H1 (cell line): ENCODE data around the gene BARX1. TPM values are rescaled to one million over a fixed set of nuclear protein-coding genes. Genes with fewer than 3 reads are reported as not detected.

ENCODE experiments used
- CTCF ChIA-PET: fragments of 300-600 bp; sonication (Branson Sonifier 250); formaldehyde crosslinking; loops from one replicate; lab custom pipeline; 2021; ENCODE audit not compliant: partially characterized antibody; lab: Charles Lee
- POLR2A ChIA-PET: fragments of 300-600 bp; sonication (Branson Sonifier 250); formaldehyde crosslinking; loops from one replicate; lab custom pipeline; 2021; ENCODE audit warnings: inconsistent platforms; ENCODE audit not compliant: partially characterized antibody; lab: Charles Lee
- DNase-seq, 2 experiments: peaks; one replicate each; pipeline versions ENCODE4 v3.0.0 to v3.0.0-alpha.2; 2010 to 2022; ENCODE audit warnings: low spot score in 2 of 2, low read depth in 1 of 2, mixed read lengths in 1 of 2
- FAIRE-seq: peaks from 2 replicates; lab custom pipeline; 2011; peaks lifted over from hg19 to GRCh38; lab: Jason Lieb, UNC
- H2AFZ ChIP-seq: 2 replicates; pipeline ENCODE4 v1.8.1; 2012; ENCODE audit warnings: low read length, inconsistent platforms
- H2AK5ac ChIP-seq: 2 replicates; pipeline ENCODE4 v1.6.1; 2013; ENCODE audit warnings: low read depth, low read length
- H2BK120ac ChIP-seq: replicated peaks from 2 replicates; pipeline ENCODE3; 2013; ENCODE audit warnings: low read depth, low read length, inconsistent platforms
- H2BK12ac ChIP-seq: 2 replicates; pipeline ENCODE4 v1.6.1; 2013; ENCODE audit warnings: low read depth, low read length
- H2BK15ac ChIP-seq: 2 replicates; pipeline ENCODE4 v1.6.1; 2013; ENCODE audit warnings: low read length
- H2BK20ac ChIP-seq: 2 replicates; pipeline ENCODE4 v1.6.1; 2013; ENCODE audit warnings: low read length
- H2BK5ac ChIP-seq: 2 replicates; pipeline ENCODE4 v1.6.1; 2013; ENCODE audit warnings: low read depth, low read length
- H3K14ac ChIP-seq: 2 replicates; pipeline ENCODE4 v1.6.1; 2013; ENCODE audit warnings: inconsistent platforms; ENCODE audit not compliant: insufficient read length
- H3K18ac ChIP-seq: 2 replicates; pipeline ENCODE4 v1.6.1; 2013; ENCODE audit warnings: low read length; ENCODE audit errors: extremely low read depth
- H3K23ac ChIP-seq: 2 replicates; pipeline ENCODE4 v1.6.1; 2013; ENCODE audit warnings: inconsistent platforms; ENCODE audit not compliant: insufficient read length
- H3K23me2 ChIP-seq: 2 replicates; pipeline ENCODE4 v1.6.1; 2013; ENCODE audit warnings: low read depth, low read length
- H3K27ac ChIP-seq: 2 replicates; pipeline ENCODE4 v1.6.1; 2011; ENCODE audit warnings: low read depth, low read length, inconsistent platforms
- H3K27me3 ChIP-seq, 4 experiments: replicated peaks in 1 of 4; 1 replicate in 1 of 4; 2 replicates in 3 of 4; pipeline versions ENCODE4 v1.6.1 to v1.8.1; 2011 to 2013; ENCODE audit warnings: low read length in 3 of 4, mild to moderate bottlenecking in 3 of 4, inconsistent platforms in 2 of 4, mixed read lengths in 2 of 4, moderate library complexity in 1 of 4; ENCODE audit not compliant: control insufficient read depth in 3 of 4, insufficient read depth in 3 of 4; ENCODE audit errors: extremely low read depth in 1 of 4
- H3K36me3 ChIP-seq, 4 experiments: 2 replicates each; pipeline versions ENCODE4 v1.6.1 to v1.8.1; 2011 to 2013; ENCODE audit warnings: mild to moderate bottlenecking in 4 of 4, low read length in 3 of 4, moderate library complexity in 2 of 4, control low read depth in 1 of 4, inconsistent platforms in 1 of 4; ENCODE audit not compliant: insufficient read depth in 4 of 4, control insufficient read depth in 2 of 4
- H3K4ac ChIP-seq: replicated peaks from 2 replicates; pipeline ENCODE3; 2013; ENCODE audit warnings: low read length, low read depth, mixed read lengths, inconsistent platforms; ENCODE audit not compliant: insufficient read length
- H3K4me1 ChIP-seq, 4 experiments: replicated peaks in 1 of 4; 1 replicate in 1 of 4; 2 replicates in 3 of 4; pipeline versions ENCODE4 v1.6.1 to v1.8.1; 2011 to 2013; ENCODE audit warnings: low read length in 3 of 4, inconsistent platforms in 2 of 4, mixed read lengths in 1 of 4; ENCODE audit not compliant: insufficient read depth in 4 of 4, control insufficient read depth in 3 of 4
- H3K4me2 ChIP-seq, 2 experiments: 2 replicates each; pipeline versions ENCODE4 v1.6.1 to v1.8.1; 2011 to 2013; ENCODE audit warnings: low read depth in 2 of 2, low read length in 2 of 2, control low read depth in 1 of 2, inconsistent platforms in 1 of 2, mild to moderate bottlenecking in 1 of 2; ENCODE audit not compliant: insufficient read depth in 1 of 2
- H3K4me3 ChIP-seq, 4 experiments: fragments of 200-600, 300-600 bp in 1 of 4; sonication (generic), shearing (Covaris generic), sonication (Bioruptor Twin) in 1 of 4; 2 replicates each; pipeline versions ENCODE4 v1.5.1 to v1.8.1; 2011 to 2016; ENCODE audit warnings: low read length in 4 of 4, low read depth in 3 of 4, control low read depth in 2 of 4, inconsistent platforms in 2 of 4, mild to moderate bottlenecking in 2 of 4, mixed read lengths in 1 of 4, moderate library complexity in 1 of 4; ENCODE audit not compliant: insufficient read depth in 2 of 4; ENCODE audit errors: extremely low read depth in 1 of 4
- H3K56ac ChIP-seq: replicated peaks from 2 replicates; pipeline ENCODE3; 2013; ENCODE audit warnings: low read depth, mild to moderate bottlenecking, mixed read lengths, low read length, inconsistent platforms; ENCODE audit not compliant: insufficient read length
- H3K79me1 ChIP-seq: 2 replicates; pipeline ENCODE4 v1.6.1; 2013; ENCODE audit warnings: low read depth, low read length, control low read depth
- H3K79me2 ChIP-seq, 2 experiments: 2 replicates each; pipeline versions ENCODE4 v1.6.1 to v1.8.1; 2012 to 2013; ENCODE audit warnings: low read length in 2 of 2, mild to moderate bottlenecking in 2 of 2, inconsistent platforms in 1 of 2; ENCODE audit not compliant: insufficient read depth in 2 of 2, control insufficient read depth in 1 of 2
- H3K9ac ChIP-seq, 4 experiments: replicated peaks in 1 of 4; 1 replicate in 1 of 4; 2 replicates in 3 of 4; pipeline versions ENCODE4 v1.6.1 to v1.8.1; 2011 to 2013; ENCODE audit warnings: low read depth in 3 of 4, low read length in 3 of 4, control low read depth in 2 of 4, mild to moderate bottlenecking in 2 of 4, moderate library complexity in 2 of 4, inconsistent platforms in 1 of 4; ENCODE audit errors: extremely low read depth in 1 of 4
- H3K9me3 ChIP-seq, 2 experiments: 2 replicates each; pipeline versions ENCODE4 v1.6.1 to v1.8.1; 2012 to 2013; ENCODE audit warnings: mild to moderate bottlenecking in 2 of 2, moderate library complexity in 2 of 2, control low read depth in 1 of 2, inconsistent platforms in 1 of 2, low read depth in 1 of 2, low read length in 1 of 2, mixed read lengths in 1 of 2; ENCODE audit not compliant: insufficient read depth in 2 of 2
- H4K20me1 ChIP-seq, 2 experiments: replicated peaks in 1 of 2; 2 replicates each; pipeline versions ENCODE3 to v1.8.1; 2011 to 2013; ENCODE audit warnings: inconsistent platforms in 2 of 2, low read length in 2 of 2, mild to moderate bottlenecking in 1 of 2; ENCODE audit not compliant: insufficient read depth in 2 of 2, control insufficient read depth in 1 of 2
- H4K5ac ChIP-seq: 2 replicates; pipeline ENCODE4 v1.6.1; 2013; ENCODE audit warnings: low read length, low read depth, mixed read lengths, inconsistent platforms; ENCODE audit not compliant: insufficient read length
- H4K8ac ChIP-seq: 2 replicates; pipeline ENCODE4 v1.8.0; 2013; ENCODE audit warnings: mild to moderate bottlenecking, moderate library complexity, low read length, inconsistent platforms; ENCODE audit not compliant: insufficient read depth; ENCODE audit errors: extremely low read depth
- H4K91ac ChIP-seq: replicated peaks from 2 replicates; pipeline ENCODE3; 2013; ENCODE audit warnings: low read length, mixed read lengths, inconsistent platforms; ENCODE audit not compliant: insufficient read length
- HDAC6 ChIP-seq: IDR thresholded peaks from one replicate; pipeline ENCODE4 v1.7.1; 2012; ENCODE audit warnings: low read depth, mild to moderate bottlenecking, inconsistent platforms, low read length, moderate library complexity
- POLR2AphosphoS5 ChIP-seq: IDR thresholded peaks from 2 replicates; pipeline ENCODE4 v1.6.1; 2011; ENCODE audit warnings: low read depth, low read length
- POU5F1 ChIP-seq: IDR thresholded peaks from 2 replicates; pipeline ENCODE4 v1.6.1; 2011; ENCODE audit warnings: low read depth, mild to moderate bottlenecking, low read length, moderate library complexity
- RAD21 ChIP-seq, 2 experiments: IDR thresholded peaks in 1 of 2; conservative IDR thresholded peaks in 1 of 2; 2 replicates each; pipeline ENCODE4 v1.6.1; 2011; ENCODE audit warnings: low read depth in 2 of 2, low read length in 2 of 2, improper control_type of control experiment in 1 of 2, inconsistent platforms in 1 of 2, mild to moderate bottlenecking in 1 of 2, moderate library complexity in 1 of 2
- SIX5 ChIP-seq: IDR thresholded peaks from 2 replicates; pipeline ENCODE4 v1.6.1; 2011; ENCODE audit warnings: mild to moderate bottlenecking, low read depth, low read length
- SP2 ChIP-seq: IDR thresholded peaks from 2 replicates; pipeline ENCODE4 v1.6.1; 2012; ENCODE audit warnings: mild to moderate bottlenecking, low read length, inconsistent platforms
- SP4 ChIP-seq: IDR thresholded peaks from 2 replicates; pipeline ENCODE4 v1.6.1; 2012; ENCODE audit warnings: low read length, inconsistent platforms
- TCF12 ChIP-seq: IDR thresholded peaks from 2 replicates; pipeline ENCODE4 v1.6.1; 2011; ENCODE audit warnings: low read depth, mild to moderate bottlenecking, low read length
- ZNF274 ChIP-seq: IDR thresholded peaks from 2 replicates; pipeline ENCODE4 v1.7.0; 2012; ENCODE audit warnings: low read length, borderline replicate concordance; ENCODE audit errors: extremely low read depth
- polyA plus RNA-seq, 7 experiments: library from polyadenylated mRNA; depleted of rRNA in 3 of 7; stranded (reverse) in 5 of 7; unstranded in 2 of 7; fragments of >200 nt in 5 of 7; fragments of 200-250 nt in 2 of 7; gene quantifications; 1 replicate in 5 of 7; 2 replicates in 1 of 7; 4 replicates in 1 of 7; pipeline versions ENCODE4 v1.2.1 to v1.2.3, GENCODE V29; 2011 to 2013; ENCODE audit warnings: missing spikeins in 2 of 7, mixed read lengths in 2 of 7
- total RNA-seq: library from RNA; stranded (reverse); fragmentation: NEBNext Ultra II Directional; extraction: Animal tissue kit (Norgen Biotek cat#: 25700); gene quantifications from 2 replicates; pipeline ENCODE4 v1.2.1, GENCODE V29; 2021
- TF ChIP-seq, protein P1 (sequence below): IDR thresholded peaks from 2 replicates; pipeline ENCODE4 v1.6.1; 2012; ENCODE audit warnings: inconsistent platforms
- TF ChIP-seq, protein P2 (sequence below), 3 experiments: IDR thresholded peaks; 1 replicate in 2 of 3; 2 replicates in 1 of 3; pipeline versions ENCODE4 v1.5.1 to v1.6.1; 2011; ENCODE audit warnings: low read length in 3 of 3, mild to moderate bottlenecking in 3 of 3, inconsistent platforms in 2 of 3, low read depth in 1 of 3, moderate library complexity in 1 of 3; ENCODE audit not compliant: insufficient read depth in 1 of 3; ENCODE audit errors: control extremely low read depth in 1 of 3

Gene BARX1
- total and polyA plus RNA-seq, 2 of the 8 experiments (the other 6 are each of a cell fraction or from before 2014, with no cell fraction given): 0.79 to 2.6 TPM

DNA sequence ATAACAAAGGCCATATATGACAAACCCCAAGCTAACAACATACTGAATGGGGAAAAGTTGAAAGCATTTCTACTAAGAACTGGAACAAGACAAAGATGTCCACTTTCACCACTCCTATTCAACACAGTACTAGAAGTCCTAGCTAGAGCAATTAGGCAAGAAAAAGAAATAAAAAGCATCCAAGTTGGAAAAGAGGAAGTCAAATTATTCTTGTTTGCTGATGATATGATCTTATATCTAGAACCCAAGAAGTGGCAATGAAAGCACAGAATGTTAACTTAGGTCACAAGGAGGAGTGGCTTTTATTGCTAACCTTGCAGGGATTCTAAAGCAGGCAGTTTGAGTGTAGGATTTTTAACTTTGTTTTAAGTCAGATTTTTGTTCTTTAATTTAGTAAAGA lies 35.3 kb upstream of the BARX1 start:
- no peak overlapping the region for H3K4me2 ChIP-seq
- ChIA-PET CTCF (interaction anchor here (1.5 to 2.0 kb wide), 2 partner anchors 9 to 12 kb away, joined by 5 to 7 read pairs; no protein-coding TSS in a partner anchor), POLR2A (no interaction called here)
- no peak overlapping the region for H2BK20ac ChIP-seq
- no peak overlapping the region for H4K8ac ChIP-seq
- H3K27ac ChIP-seq: no peak overlapping the region
- H3K4me1 ChIP-seq: no peaks in the 10 kb centered on the region
- H3K56ac ChIP-seq: no peak overlapping the region
- no peak overlapping the region for H4K5ac ChIP-seq
- H2BK120ac ChIP-seq: no peak overlapping the region
- H3K9me3 ChIP-seq: no peaks in the 10 kb centered on the region
- H2AFZ ChIP-seq: no peak overlapping the region
- H3K18ac ChIP-seq: no peak overlapping the region
- H4K20me1 ChIP-seq: no peaks in the 10 kb centered on the region
- H2AK5ac ChIP-seq: no peak overlapping the region
- H3K79me1 ChIP-seq: no peaks in the 10 kb centered on the region
- H3K9ac ChIP-seq: no peak overlapping the region
- DNase-seq: no peak
- no peak overlapping the region for H3K23ac ChIP-seq
- no peak for TF ChIP-seq SIX5
- TF ChIP-seq, protein P1, sequence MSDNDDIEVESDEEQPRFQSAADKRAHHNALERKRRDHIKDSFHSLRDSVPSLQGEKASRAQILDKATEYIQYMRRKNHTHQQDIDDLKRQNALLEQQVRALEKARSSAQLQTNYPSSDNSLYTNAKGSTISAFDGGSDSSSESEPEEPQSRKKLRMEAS: no peak
- no peak for TF ChIP-seq ZNF274
- TF ChIP-seq RAD21 (IDR thresholded peaks at IDR 0.05 in 1 of 2, conservative IDR thresholded peaks at IDR 0.05 in 1 of 2; ENCODE audit: low read depth in 2 of 2, low read length in 2 of 2): no peak
- TF ChIP-seq SP2: no peak
- TF ChIP-seq, protein P2, sequence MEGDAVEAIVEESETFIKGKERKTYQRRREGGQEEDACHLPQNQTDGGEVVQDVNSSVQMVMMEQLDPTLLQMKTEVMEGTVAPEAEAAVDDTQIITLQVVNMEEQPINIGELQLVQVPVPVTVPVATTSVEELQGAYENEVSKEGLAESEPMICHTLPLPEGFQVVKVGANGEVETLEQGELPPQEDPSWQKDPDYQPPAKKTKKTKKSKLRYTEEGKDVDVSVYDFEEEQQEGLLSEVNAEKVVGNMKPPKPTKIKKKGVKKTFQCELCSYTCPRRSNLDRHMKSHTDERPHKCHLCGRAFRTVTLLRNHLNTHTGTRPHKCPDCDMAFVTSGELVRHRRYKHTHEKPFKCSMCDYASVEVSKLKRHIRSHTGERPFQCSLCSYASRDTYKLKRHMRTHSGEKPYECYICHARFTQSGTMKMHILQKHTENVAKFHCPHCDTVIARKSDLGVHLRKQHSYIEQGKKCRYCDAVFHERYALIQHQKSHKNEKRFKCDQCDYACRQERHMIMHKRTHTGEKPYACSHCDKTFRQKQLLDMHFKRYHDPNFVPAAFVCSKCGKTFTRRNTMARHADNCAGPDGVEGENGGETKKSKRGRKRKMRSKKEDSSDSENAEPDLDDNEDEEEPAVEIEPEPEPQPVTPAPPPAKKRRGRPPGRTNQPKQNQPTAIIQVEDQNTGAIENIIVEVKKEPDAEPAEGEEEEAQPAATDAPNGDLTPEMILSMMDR (IDR thresholded peaks at IDR 0.05; ENCODE audit: control extremely low read depth in 1 of 3, insufficient read depth in 1 of 3, low read depth in 1 of 3, low read length in 3 of 3): no peak
- no peak for TF ChIP-seq HDAC6
- TF ChIP-seq SP4: no peak
- TF ChIP-seq POU5F1: no peak
- TF ChIP-seq POLR2AphosphoS5: no peak
- TF ChIP-seq TCF12: no peak
- H3K79me2 ChIP-seq: no peaks in the 10 kb centered on the region
- H3K36me3 ChIP-seq: no peaks in the 10 kb centered on the region
- H2BK5ac ChIP-seq: no peak overlapping the region
- H3K23me2 ChIP-seq: no peaks in the 10 kb centered on the region
- FAIRE-seq: no peak
- H2BK12ac ChIP-seq: no peak overlapping the region
- H3K27me3 ChIP-seq: no peaks in the 10 kb centered on the region
- H4K91ac ChIP-seq: no peak overlapping the region
- no peak overlapping the region for H3K4me3 ChIP-seq
- no peak overlapping the region for H2BK15ac ChIP-seq
- no peak overlapping the region for H3K4ac ChIP-seq
- no peak overlapping the region for H3K14ac ChIP-seq
